ENCODE data around the gene CDHR2. TPM values are rescaled to one million over a fixed set of nuclear protein-coding genes. Genes with fewer than 3 reads are reported as not detected.

CDHR2 gene
- polyA plus RNA-seq (ENCODE audit: insufficient read length): not detected

GRCh38 chr5:176548967-176549444 is at the start of gene CDHR2:
CDHR2 (plus strand) TSS chr5:176549342; CDS start chr5:176565353, 16,011 bp downstream.
- DNase-seq (ENCODE audit: low read depth): no peak

GRCh38 chr5:176500511-176500910 is 48.6 kb upstream of the CDHR2 start:
- no peak for DNase-seq (ENCODE audit: low read depth)

- DNase-seq (ENCODE audit: low read depth): no peak
Measured at GRCh38 chr5:176501333-176501732, 47.8 kb upstream of the CDHR2 start.

GRCh38 chr5:176503496-176503895 is 45.6 kb upstream of the CDHR2 start:
- no peak for DNase-seq (ENCODE audit: low read depth)

- DNase-seq (ENCODE audit: low read depth): no peak
Measured at GRCh38 chr5:176507911-176508310, 41.2 kb upstream of the CDHR2 start.

GRCh38 chr5:176508603-176509002 is 40.5 kb upstream of the CDHR2 start:
- no peak for DNase-seq (ENCODE audit: low read depth)

- DNase-seq (ENCODE audit: low read depth): no peak
Measured at GRCh38 chr5:176513788-176514187, 35.4 kb upstream of the CDHR2 start.

GRCh38 chr5:176514244-176514950 is 34.7 kb upstream of the CDHR2 start:
- no peak for DNase-seq (ENCODE audit: low read depth)

- no peak for DNase-seq (ENCODE audit: low read depth)
Measured at GRCh38 chr5:176515396-176515795, 33.7 kb upstream of the CDHR2 start.

GRCh38 chr5:176517053-176517661 is 32.0 kb upstream of the CDHR2 start:
- DNase-seq (ENCODE audit: low read depth): no peak

GRCh38 chr5:176519810-176520720 is 29.1 kb upstream of the CDHR2 start:
- no peak for DNase-seq (ENCODE audit: low read depth)

GRCh38 chr5:176521286-176521685 is 27.9 kb upstream of the CDHR2 start:
- no peak for DNase-seq (ENCODE audit: low read depth)

GRCh38 chr5:176521699-176522263 is 27.4 kb upstream of the CDHR2 start:
- no peak for DNase-seq (ENCODE audit: low read depth)

- DNase-seq (ENCODE audit: low read depth): no peak
Measured at GRCh38 chr5:176524138-176524537, 25.0 kb upstream of the CDHR2 start.

GRCh38 chr5:176524987-176525386 is 24.2 kb upstream of the CDHR2 start:
- DNase-seq (ENCODE audit: low read depth): no peak

GRCh38 chr5:176525677-176526076 is 23.5 kb upstream of the CDHR2 start:
- no peak for DNase-seq (ENCODE audit: low read depth)

GRCh38 chr5:176526462-176526861 is 22.7 kb upstream of the CDHR2 start:
- DNase-seq (ENCODE audit: low read depth): no peak

GRCh38 chr5:176527246-176528222 is 21.6 kb upstream of the CDHR2 start:
- DNase-seq (ENCODE audit: low read depth): no peak

GRCh38 chr5:176528301-176528700 is 20.8 kb upstream of the CDHR2 start:
- DNase-seq (ENCODE audit: low read depth): no peak

- no peak for DNase-seq (ENCODE audit: low read depth)
Measured at GRCh38 chr5:176528761-176529115, 20.4 kb upstream of the CDHR2 start.
